NCI-H2196 treated with DMSO at 0.1 percent for 48 hours (cell line): ENCODE data around the gene PDE5A.
A peak's percentile ranks its signal among the peaks of the same experiment; 100 is the strongest.
"Not testable (repeated sequence)": the region's sequence is repeated elsewhere in the genome, so short reads cannot be mapped to it uniquely, and the experiment has no call there.

Experiments
- DNase-seq: peaks from one replicate; lab custom pipeline; 2025; ENCODE audit not compliant: unreplicated experiment; lab: John Stamatoyannopoulos, UW

Gene PDE5A

DNA sequence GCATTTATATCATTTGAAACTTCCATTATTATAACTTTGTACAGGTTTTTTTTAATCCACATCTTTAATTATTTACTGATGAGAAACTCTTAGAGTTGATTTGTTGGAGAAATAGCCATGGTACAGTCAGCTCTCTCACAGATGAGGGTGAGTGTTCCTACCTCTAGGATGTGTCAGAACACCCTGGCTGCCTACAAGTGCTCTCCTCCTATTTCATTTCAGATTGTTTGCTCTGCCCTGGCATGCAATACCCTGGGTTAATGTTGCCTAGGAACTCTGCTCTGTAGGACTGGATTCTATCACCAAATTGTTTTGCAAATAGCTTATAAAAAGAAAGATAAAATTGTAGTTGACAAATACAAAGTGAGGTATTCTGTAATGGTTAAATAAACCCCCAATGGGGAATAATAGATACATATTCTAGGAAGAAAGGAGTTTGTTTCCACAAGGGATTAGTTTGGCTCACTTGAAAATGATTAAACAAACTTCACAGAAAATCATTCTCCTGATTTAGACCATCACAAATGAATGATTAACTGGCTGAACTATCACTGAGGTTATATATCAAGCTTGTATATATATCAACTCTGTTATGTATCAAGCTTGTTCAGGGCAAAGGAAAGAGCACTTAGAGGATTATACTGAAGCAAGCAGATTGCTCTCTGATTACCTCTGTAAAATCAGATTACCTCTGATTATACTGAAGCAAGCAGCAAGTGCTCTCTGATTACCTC lies 150.0 kb downstream of the PDE5A start:
- no peak for DNase-seq

DNA sequence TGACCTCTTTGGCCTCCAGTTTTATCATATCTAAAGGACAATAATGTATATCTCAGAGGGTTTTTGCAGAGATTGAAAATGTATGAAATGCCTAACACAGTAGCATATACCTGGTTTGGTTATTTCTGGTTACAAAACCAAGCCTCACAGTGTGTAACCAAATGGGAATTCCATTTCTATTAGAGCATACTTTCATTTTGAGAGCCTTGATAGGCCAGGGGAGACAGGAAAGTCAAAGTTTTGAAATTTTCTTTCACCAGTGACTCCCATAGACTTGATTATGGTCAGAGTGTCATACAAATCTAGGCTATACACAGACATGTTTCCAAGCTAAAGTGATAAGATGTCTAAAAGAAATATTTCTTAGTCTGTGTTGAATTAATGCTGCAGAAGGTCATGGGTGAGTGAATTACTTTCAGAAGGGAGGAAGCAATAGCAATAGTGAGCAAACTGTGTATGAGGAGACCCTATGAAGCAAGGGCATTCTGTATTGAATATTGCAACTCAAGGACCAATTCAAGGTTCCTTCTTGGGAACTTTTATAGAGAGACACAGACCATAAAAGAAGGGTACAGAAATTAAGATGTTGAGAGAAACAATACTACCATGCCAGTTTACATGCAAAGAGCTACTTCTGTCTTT lies 151.1 kb downstream of the PDE5A start:
- DNase-seq = no peak

DNA sequence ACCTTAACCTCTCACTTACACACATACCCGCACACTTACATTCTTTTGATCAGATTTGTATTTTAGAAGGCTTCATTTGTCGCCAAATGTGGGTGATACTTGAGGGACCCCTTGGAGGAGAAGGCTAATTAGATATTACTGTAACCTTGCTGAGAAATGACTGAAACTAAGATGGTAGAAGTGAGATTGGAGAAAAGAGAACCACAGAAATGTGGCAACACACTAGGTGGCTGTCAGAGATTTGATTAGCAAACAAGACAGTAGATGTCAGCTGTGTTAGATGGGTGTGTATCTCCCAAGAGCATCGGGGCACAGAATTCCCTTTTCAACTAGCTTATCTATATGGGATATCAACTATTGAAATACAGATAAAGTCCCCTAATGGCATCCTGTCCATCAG lies 157.3 kb downstream of the PDE5A start:
- DNase-seq = no peak

DNA sequence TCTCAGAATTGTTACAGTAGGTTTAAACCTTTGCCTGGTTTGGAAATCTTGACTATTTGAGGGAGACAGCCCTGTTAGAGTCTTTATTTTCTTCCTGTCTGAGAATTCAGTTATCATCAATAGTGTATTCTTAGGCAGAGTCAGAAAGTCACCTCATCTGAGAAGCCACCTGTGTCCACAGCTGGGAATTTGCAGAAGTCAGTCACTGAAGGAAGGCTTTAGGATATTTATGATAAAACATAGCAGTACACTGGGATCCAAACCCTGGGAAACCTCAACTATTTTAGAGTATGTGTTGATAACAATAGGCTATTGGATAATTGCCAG lies 157.9 kb downstream of the PDE5A start:
- DNase-seq = not testable (repeated sequence)

DNA sequence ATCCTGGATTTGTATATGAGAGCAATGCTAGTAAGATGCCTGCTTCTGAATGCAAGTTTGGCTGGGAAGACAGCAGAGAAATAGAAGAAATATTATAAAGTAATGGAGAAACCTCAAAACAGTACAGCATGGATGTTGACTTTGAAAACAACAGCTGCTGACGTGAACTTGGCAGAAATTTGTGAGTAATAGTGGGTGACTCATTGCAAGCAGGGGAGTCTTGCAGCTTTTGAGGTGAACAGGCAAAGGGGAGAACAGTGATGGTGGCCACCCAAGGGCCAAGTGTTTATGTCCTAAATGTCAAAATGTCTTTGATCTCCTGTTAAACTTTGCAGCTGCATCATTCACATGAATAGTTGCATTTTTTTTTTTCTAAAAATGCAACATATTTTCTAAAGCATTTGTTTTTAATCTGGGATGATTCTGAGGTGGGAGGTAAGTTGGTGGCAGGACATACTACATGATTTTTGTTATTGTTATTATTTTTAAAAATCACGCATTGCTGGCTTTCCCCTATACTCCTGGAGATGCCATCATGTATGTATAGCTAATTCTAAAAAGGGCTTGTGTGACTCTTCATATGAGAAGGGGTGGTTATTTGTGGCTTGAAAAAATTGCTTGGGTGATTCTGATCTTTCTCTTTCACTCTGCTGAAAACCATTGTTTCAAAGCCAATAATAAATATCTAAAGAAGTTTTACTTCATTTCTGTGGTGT lies 158.4 kb downstream of the PDE5A start:
- DNase-seq = not testable (repeated sequence)

DNA sequence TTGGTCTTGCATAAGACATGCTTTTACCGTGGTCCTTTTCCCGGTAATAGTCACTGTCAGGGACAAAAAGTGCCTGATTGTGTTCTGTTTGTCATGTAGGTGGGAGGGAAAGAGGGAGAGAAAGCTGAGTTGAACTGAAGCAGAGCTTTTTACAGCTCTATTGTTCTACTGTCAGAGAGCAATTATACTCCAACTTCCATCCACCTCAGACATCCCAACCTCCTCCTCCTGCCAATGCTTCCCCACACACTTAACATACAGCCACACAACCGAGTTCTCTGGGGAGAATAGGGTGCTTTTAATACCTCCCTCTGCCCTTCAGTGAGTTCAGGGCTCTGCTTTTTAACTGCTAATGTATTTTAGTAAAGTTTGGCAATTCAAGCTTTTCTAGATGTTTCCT lies 159.6 kb downstream of the PDE5A start:
- not testable (repeated sequence) for DNase-seq

DNA sequence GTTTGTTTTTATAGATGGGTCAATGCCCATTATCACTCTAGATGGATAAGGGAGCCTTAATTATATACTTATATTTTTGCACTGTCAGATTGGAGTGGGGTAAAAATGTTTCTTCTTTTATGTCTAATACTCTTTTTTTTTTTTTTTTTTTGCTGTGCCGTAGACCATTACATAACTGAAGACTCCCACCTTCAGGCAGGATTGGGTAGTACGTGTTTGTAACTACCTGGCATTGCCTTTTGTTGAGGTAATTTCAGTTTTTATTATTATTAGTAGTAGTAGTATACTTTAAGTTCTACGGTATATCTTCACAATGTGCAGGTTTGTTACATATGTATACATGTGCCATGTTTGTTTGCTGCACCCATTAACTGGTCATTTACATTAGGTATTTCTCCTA lies 165.9 kb downstream of the PDE5A start:
- DNase-seq = not testable (repeated sequence)

DNA sequence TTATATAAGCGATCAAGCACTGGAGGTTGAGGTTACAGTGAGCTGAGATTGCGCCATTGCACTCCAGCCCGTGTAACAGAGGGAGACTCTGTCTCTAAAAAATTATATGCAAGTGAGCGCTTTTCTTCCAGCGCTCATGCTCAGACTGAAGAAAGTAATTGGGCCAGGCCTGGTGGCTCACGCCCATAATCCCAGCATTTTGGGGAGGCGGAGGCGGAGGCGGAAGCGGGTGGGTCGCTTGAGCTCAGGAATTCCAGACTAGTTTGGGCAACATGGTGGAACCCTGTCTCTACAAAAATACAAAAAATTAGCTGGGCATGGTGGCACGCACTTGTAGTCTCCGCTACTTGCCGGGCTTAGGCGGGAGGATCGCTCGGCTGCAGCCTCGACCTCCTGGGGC lies 172.9 kb downstream of the PDE5A start:
- not testable (repeated sequence) for DNase-seq

DNA sequence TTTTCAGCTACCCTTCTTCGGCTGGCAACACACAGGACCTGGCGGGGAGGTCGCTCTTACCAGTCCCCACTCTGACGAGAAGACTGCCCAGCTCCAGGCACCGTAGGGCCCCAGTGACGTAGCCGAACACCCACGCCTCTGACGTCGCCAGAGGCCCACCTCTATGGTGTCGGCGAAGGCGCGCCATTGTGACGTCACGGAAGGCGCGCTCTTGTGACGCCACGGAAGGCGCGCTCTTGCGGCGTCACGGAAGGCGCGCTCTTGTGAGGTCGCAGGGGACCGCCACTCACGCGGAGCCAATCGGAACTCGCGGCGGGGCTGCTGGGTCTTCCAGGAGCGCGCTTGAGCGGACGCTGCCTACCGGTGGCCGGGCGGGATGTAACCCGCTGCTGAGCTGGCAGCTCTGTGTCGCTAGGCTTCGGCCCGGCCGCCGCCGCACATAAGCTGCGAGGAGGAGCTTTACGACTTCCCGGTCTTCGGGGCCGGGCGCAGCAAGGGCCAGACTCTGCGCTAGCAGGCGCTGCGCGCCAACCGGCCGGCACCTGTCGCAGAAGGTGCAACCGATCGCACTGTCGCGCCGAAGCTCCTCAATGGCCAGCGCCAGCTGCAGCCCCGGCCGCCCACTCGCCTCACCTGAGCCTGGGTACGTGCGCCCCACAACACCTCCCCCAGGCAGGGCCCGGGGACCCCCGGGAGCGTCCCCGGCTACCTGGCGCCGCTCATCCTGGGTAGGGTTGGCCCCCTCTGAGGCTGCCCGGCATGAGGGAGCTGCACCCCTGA lies 173.9 kb downstream of the PDE5A start:
- peak; percentile 37 for DNase-seq

DNA sequence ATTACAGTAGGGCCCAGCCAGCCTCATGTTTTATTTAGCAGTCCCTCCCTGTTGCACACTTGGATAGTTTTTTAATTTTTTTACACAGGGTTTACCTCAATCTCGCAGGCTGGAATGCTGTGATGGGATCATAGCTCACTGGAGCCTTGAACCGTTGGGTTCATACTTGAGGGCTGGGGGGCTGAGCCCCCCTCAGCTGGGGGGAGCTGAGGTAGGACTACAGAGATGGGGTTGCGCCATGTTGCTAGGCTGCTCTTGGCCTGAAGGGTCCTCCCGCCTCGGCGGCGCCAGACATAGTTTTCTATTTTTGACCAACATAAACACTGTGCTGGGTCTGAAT lies 174.5 kb downstream of the PDE5A start:
- DNase-seq = not testable (repeated sequence)

DNA sequence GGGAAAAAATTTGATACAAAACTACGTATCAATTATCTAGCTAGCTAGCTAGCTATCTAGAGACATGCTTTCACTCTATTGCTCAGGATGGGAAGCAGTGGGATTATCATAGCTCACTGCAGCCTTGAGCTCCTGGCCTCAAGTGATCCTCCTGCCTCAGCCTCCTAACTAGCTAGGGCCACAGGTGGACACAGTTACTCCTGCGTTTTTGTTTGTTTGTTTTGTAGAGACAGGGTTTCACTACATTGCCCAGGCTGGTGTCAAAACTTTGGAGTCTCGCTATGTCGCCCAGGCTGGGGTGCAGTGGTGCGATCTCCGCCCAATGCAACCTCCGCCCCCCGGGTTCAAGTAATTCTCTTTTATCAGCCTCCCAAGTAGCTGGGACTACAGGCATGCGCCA lies 175.3 kb downstream of the PDE5A start:
- DNase-seq = not testable (repeated sequence)

DNA sequence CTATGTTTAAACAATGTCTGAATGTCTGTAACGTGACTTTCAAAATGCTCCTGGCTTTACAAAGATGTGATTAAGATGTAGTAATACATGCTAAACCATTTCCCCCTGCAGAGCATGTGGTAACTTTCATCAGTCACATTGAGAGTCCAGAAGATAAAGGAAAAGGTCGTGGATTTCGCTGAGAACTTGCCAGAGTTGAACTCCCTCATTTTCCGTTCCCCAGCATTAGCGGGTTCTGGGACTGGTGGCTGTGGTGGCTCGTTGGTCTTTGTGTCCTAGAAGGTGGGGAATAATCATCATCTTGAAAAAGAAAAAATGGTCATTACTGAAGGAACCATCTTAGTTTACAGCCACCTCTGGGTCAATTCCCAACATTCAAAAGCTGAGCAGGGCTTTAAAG lies 178.8 kb downstream of the PDE5A start:
- DNase-seq = not testable (repeated sequence)
